ENCODE data around the gene BARHL2. TPM values are rescaled to one million over a fixed set of nuclear protein-coding genes. Genes with fewer than 3 reads are reported as not detected.

Gene BARHL2
- polyA plus RNA-seq, 2 donors, result not detected

DNA sequence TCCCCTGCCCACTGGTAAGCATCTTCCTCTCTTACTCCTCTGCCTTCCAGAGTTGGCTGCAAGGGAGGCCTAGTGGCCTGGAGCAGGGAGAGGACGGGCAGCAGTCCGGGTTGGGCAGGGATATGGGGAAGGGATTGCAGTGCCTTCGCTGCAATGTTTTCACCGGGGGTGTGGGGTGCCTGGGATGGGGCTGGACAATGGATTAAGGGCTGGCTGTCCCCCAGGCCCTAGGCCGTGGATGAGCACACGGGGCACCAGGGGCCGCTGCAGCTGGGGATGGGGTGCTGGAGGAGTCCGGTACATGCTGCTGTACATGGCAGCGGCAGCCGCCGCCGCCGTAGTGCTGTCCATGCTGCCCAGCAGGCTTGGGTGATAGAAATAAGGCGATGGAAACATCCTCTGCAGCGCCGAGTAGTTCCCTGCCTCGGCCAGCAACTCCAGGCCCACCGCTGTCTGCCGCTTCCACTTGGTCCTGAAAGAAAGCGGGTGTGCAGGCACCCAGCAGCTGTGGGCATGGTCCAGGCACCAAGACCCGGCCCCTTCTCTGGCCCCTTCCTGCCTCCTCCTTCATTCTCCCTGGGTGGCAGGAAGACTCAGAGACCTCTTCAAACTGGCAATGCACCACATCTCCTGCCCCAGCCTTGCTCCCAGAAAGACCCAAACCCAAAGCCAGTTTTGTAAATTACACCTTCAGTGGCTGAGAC is 4.8 kb downstream of the BARHL2 start:
- no peak overlapping the region for H3K4me3 ChIP-seq (ENCODE audit: low read depth in 1 of 2, low read length in 2 of 2)
- H3K27ac ChIP-seq (ENCODE audit: low read depth in 2 of 2, low read length in 1 of 2), result no peak overlapping the region
- H3K4me1 ChIP-seq (ENCODE audit: control insufficient read depth in 2 of 2, insufficient read depth in 2 of 2, low read length in 1 of 2), result no peaks in the 10 kb centered on the region
- WGBS, 2 donors, result 10% methylated on average over 19 to 21 of the region's 21 CpGs
- no peaks in the 10 kb centered on the region for H3K36me3 ChIP-seq (ENCODE audit: control insufficient read depth in 2 of 2, insufficient read depth in 2 of 2, low read length in 1 of 2)
- peaks cover 15 to 52% of the 10 kb centered on the region in 2 donors for H3K27me3 ChIP-seq (ENCODE audit: control insufficient read depth in 1 of 2, insufficient read depth in 2 of 2, low read length in 2 of 2)
- H3K9me3 ChIP-seq (ENCODE audit: control insufficient read depth in 2 of 2, insufficient read depth in 1 of 2, low read depth in 1 of 2, low read length in 1 of 2), result peaks cover 3 to 14% of the 10 kb centered on the region in 2 donors

DNA sequence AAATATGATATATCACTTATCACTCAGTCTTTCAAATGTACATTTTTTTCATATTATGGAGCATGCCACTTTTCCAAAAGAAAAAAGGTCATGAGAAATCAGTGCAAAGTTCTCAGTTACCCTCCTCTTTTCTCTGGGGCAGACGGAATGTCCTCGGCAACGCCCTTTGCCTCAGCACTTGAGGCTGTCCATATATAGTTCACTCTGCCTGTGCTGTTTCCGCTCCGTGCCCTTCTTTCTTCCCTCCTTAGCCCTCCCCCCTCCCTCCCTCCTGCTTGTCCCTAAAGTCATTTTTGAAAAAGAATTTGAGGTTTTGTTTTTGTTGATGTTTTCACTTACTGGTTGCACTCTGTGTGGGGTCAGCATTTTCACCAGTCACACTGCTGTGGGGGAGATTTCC is 5.4 kb downstream of the BARHL2 start:
- Histone ChIP-seq H3K27ac (ENCODE audit: low read depth in 2 of 2, low read length in 1 of 2) (no peak overlapping the region), H3K9me3 (ENCODE audit: control insufficient read depth in 2 of 2, insufficient read depth in 1 of 2, low read depth in 1 of 2, low read length in 1 of 2) (peaks cover 3 to 13% of the 10 kb centered on the region in 2 donors), H3K4me1 (ENCODE audit: control insufficient read depth in 2 of 2, insufficient read depth in 2 of 2, low read length in 1 of 2) (peaks cover 0 to 4% of the 10 kb centered on the region in 2 donors), H3K27me3 (ENCODE audit: control insufficient read depth in 1 of 2, insufficient read depth in 2 of 2, low read length in 2 of 2) (peaks cover 15 to 48% of the 10 kb centered on the region in 2 donors), H3K4me3 (ENCODE audit: low read depth in 1 of 2, low read length in 2 of 2) (no peak overlapping the region), H3K36me3 (ENCODE audit: control insufficient read depth in 2 of 2, insufficient read depth in 2 of 2, low read length in 1 of 2) (no peaks in the 10 kb centered on the region)
- 12 to 13% methylated on average over 5 of the region's 5 CpGs for WGBS, 2 donors

DNA sequence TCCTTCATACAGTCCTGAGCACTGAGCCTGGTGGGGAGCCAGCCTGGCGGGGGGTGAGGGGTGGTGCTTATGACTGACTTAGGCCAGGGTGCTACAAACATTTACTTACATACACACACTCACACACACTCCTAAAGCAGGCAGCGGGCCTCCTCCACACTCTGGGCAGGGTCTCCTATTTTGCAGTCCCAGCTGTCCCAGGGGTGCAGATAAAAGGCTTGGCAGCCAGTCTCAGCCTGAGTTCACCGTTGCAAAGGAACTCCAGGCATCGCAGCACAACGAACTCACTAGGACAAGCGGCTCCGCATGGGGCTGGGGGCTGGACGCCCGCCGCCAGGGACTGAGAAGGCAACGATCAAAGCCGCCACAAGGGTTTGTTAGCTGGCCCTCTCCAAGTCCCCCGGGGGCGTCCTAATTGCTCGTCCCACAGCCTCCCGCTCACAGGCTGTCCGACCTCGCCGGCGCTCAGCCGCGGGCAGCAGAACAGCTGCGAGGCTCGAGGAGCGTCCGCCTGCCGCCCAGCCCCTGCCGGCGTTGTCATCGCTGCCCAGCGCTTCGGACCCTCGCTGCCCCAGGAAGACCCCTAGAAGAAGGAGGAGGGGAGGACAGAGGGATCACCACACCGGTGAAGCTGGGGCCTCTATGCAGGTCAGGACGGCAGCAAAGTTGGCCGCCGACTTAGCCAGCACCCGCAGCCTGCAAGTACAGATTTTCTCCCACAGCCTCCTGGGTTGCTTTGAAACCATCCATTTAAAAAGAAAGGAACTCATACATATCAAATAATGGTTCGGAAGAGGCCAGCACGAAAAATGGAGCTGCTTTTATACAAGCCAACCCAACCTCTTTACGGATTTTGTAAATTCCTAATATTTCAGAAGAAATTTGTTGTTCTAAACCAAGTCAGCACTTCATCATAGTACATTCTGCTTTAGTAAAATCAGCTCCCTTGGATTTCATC is 6.2 kb downstream of the BARHL2 start:
- 4 to 5% methylated on average over 41 of the region's 41 CpGs for WGBS, 2 donors
- Histone ChIP-seq H3K4me3 (ENCODE audit: low read depth in 1 of 2, low read length in 2 of 2) (no peak overlapping the region), H3K36me3 (ENCODE audit: control insufficient read depth in 2 of 2, insufficient read depth in 2 of 2, low read length in 1 of 2) (no peaks in the 10 kb centered on the region)

DNA sequence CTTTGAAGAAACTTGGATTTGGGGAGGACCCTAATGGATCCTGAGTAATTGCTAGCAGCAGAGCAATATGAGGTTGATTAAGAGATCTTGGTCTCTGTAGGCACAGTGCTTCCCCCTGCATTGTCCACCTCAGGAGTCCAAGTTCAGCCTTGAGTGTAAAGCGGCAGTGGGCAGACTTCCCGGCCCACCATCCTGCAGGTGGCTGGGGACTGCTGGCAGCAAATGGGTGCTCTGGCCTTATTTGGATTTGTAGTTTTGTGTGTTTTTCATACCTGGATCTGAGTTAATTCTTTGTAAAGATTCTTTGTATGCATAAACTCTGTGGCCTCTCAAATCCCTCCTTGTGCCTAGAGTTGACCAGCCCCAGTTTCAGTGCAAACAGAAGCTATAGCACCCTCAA is 7.6 kb downstream of the BARHL2 start:
- Histone ChIP-seq H3K27me3 (ENCODE audit: control insufficient read depth in 1 of 2, insufficient read depth in 2 of 2, low read length in 2 of 2) (peaks cover 18 to 49% of the 10 kb centered on the region in 2 donors), H3K9me3 (ENCODE audit: control insufficient read depth in 2 of 2, insufficient read depth in 1 of 2, low read depth in 1 of 2, low read length in 1 of 2) (peaks cover 0 to 10% of the 10 kb centered on the region in 2 donors), H3K4me3 (ENCODE audit: low read depth in 1 of 2, low read length in 2 of 2) (no peak overlapping the region), H3K36me3 (ENCODE audit: control insufficient read depth in 2 of 2, insufficient read depth in 2 of 2, low read length in 1 of 2) (no peaks in the 10 kb centered on the region), H3K4me1 (ENCODE audit: control insufficient read depth in 2 of 2, insufficient read depth in 2 of 2, low read length in 1 of 2) (peaks cover 0 to 7% of the 10 kb centered on the region in 2 donors), H3K27ac (ENCODE audit: low read depth in 2 of 2, low read length in 1 of 2) (no peak overlapping the region)
- 36 to 40% methylated on average over 2 of the region's 2 CpGs for WGBS, 2 donors

More for the DNA sequence above, 6.2 kb downstream of the BARHL2 start:
- Histone ChIP-seq H3K4me1 (ENCODE audit: control insufficient read depth in 2 of 2, insufficient read depth in 2 of 2, low read length in 1 of 2) (peaks cover 0 to 7% of the 10 kb centered on the region in 2 donors), H3K27ac (ENCODE audit: low read depth in 2 of 2, low read length in 1 of 2) (no peak overlapping the region), H3K9me3 (ENCODE audit: control insufficient read depth in 2 of 2, insufficient read depth in 1 of 2, low read depth in 1 of 2, low read length in 1 of 2) (peaks cover 0 to 12% of the 10 kb centered on the region in 2 donors), H3K27me3 (ENCODE audit: control insufficient read depth in 1 of 2, insufficient read depth in 2 of 2, low read length in 2 of 2) (peaks cover 19 to 48% of the 10 kb centered on the region in 2 donors)

DNA sequence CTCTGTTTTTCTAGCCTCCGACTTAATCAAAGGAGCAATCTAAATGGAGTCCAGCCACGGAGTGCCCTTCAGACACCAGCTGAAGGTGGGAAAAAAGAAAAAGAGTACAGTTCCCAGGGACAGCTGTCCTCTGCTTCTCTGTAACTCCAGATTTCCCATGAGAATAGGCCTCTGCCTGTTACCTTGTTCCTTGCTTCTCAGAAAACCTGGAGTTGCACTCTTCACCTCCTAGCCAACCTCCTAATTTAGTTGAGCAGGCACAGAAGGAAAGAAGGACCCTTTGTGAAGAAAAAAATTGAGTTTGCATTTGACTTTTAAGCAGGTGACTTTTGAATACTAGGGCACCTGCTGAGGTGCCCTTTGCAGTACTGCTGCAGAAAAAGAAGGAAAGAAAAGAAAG is 8.3 kb downstream of the BARHL2 start:
- 11 to 12% methylated on average over 2 of the region's 2 CpGs for WGBS, 2 donors
- no peaks in the 10 kb centered on the region for H3K36me3 ChIP-seq (ENCODE audit: control insufficient read depth in 2 of 2, insufficient read depth in 2 of 2, low read length in 1 of 2)
- H3K27ac ChIP-seq (ENCODE audit: low read depth in 2 of 2, low read length in 1 of 2), result no peak overlapping the region
- no peak overlapping the region for H3K4me3 ChIP-seq (ENCODE audit: low read depth in 1 of 2, low read length in 2 of 2)
- H3K27me3 ChIP-seq (ENCODE audit: control insufficient read depth in 1 of 2, insufficient read depth in 2 of 2, low read length in 2 of 2), result peaks cover 18 to 46% of the 10 kb centered on the region in 2 donors
- H3K4me1 ChIP-seq (ENCODE audit: control insufficient read depth in 2 of 2, insufficient read depth in 2 of 2, low read length in 1 of 2), result peaks cover 0 to 7% of the 10 kb centered on the region in 2 donors
- peaks cover 0 to 6% of the 10 kb centered on the region in 2 donors for H3K9me3 ChIP-seq (ENCODE audit: control insufficient read depth in 2 of 2, insufficient read depth in 1 of 2, low read depth in 1 of 2, low read length in 1 of 2)

DNA sequence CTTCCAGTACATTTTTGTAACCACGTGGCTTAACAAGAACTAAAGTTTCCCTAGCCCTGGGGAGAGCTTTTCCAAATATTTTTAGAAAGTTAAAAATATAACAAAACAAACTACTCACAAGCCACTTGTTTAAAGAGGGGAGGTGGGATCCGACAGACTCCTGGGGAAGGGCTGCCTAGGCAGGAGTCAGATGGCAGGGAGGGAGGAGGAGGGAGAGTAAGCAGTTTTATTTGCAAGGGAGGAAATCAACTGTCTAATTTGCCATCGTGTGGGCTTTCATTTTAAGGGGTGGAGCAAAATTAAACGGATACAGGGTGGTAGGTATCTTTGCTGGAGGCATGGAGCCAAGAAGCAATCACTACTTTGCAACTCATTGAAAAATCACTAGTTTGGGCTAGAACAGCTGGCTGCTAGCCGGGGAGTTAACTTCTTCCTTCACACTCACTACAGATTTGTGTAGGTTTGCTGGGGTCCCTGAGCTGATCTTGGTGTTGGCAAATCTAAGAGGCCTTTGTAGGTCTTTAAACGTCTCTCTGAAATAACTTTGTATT is 8.8 kb downstream of the BARHL2 start:
- 6% methylated on average over 6 of the region's 6 CpGs for WGBS, 2 donors
- Histone ChIP-seq H3K27me3 (ENCODE audit: control insufficient read depth in 1 of 2, insufficient read depth in 2 of 2, low read length in 2 of 2) (peaks cover 18 to 45% of the 10 kb centered on the region in 2 donors), H3K36me3 (ENCODE audit: control insufficient read depth in 2 of 2, insufficient read depth in 2 of 2, low read length in 1 of 2) (no peaks in the 10 kb centered on the region), H3K27ac (ENCODE audit: low read depth in 2 of 2, low read length in 1 of 2) (no peak overlapping the region), H3K9me3 (ENCODE audit: control insufficient read depth in 2 of 2, insufficient read depth in 1 of 2, low read depth in 1 of 2, low read length in 1 of 2) (peaks cover 0 to 6% of the 10 kb centered on the region in 2 donors), H3K4me1 (ENCODE audit: control insufficient read depth in 2 of 2, insufficient read depth in 2 of 2, low read length in 1 of 2) (peaks cover 0 to 7% of the 10 kb centered on the region in 2 donors), H3K4me3 (ENCODE audit: low read depth in 1 of 2, low read length in 2 of 2) (no peak overlapping the region)

DNA sequence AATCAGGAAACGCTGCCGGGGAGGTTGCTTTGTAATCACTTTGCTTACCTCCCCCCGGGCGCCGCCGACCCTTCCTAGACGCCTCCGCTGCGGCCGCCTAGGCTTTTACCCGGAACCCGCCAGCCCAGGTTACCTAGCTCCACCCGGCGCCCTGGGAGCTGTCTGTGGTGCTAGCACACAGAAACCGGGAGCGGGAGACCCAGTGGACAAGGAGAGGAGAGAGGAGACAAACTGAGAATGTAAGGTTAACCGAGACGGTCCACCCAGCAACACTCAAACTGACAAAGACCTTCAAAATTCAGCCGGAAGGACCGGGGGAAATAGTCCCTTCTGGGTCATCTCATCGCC is 9.8 kb downstream of the BARHL2 start:
- peaks cover 0 to 7% of the 10 kb centered on the region in 2 donors for H3K4me1 ChIP-seq (ENCODE audit: control insufficient read depth in 2 of 2, insufficient read depth in 2 of 2, low read length in 1 of 2)
- peaks cover 12 to 42% of the 10 kb centered on the region in 2 donors for H3K27me3 ChIP-seq (ENCODE audit: control insufficient read depth in 1 of 2, insufficient read depth in 2 of 2, low read length in 2 of 2)
- H3K36me3 ChIP-seq (ENCODE audit: control insufficient read depth in 2 of 2, insufficient read depth in 2 of 2, low read length in 1 of 2), result no peaks in the 10 kb centered on the region
- H3K9me3 ChIP-seq (ENCODE audit: control insufficient read depth in 2 of 2, insufficient read depth in 1 of 2, low read depth in 1 of 2, low read length in 1 of 2), result peaks cover 0 to 6% of the 10 kb centered on the region in 2 donors
- peak overlapping the region in 1 of 2 donors; percentile 14 for H3K4me3 ChIP-seq (ENCODE audit: low read depth in 1 of 2, low read length in 2 of 2)
- H3K27ac ChIP-seq (ENCODE audit: low read depth in 2 of 2, low read length in 1 of 2), result no peak overlapping the region
- WGBS, 2 donors, result 0 to 1% methylated on average over 21 of the region's 21 CpGs

DNA sequence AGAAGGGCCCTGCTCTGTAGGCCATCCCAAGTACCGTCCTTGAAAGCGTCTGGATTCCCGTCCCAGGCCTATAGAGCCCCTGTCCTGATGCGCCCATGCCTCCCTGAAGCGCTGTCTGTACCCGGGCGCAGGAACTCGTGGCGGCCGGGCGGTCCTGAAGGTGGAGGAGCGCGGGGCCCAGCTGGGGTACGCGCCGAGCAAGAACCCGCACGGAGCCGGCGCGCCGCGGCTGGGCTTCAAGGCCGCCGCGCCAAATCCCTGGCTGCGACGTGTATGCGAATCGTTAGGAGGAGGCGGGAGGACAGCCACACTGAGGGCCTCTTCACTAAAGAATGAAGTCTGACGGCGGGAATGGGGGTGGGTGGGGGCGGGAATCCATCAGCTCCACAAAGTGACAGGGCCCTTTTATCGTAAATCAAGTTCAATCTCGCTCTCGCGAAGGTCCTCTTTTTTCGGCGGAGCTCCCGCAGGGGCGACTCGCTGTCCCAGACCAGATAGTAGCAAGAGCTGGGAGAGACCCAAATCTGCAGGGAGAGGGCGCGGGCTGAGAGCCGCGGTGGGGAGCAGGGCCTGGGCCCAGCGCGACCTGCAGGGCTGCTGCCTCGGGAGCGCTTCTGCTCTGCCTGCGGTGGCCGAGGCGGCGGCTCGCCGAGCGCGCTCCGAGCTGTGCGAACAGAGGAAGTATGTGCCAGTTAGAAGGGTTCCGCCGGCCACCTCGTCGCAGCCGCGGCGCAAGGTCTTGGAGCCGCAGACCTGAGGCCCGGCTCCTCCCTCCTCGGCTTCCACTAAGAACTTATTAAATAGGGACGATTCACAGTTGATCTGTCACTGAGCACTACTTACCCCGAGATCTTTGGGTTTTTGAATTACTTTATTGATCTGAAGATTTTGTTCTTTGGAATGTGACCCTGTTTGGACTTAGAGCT is 10.4 kb downstream of the BARHL2 start:
- Histone ChIP-seq H3K9me3 (ENCODE audit: control insufficient read depth in 2 of 2, insufficient read depth in 1 of 2, low read depth in 1 of 2, low read length in 1 of 2) (peaks cover 0 to 6% of the 10 kb centered on the region in 2 donors), H3K36me3 (ENCODE audit: control insufficient read depth in 2 of 2, insufficient read depth in 2 of 2, low read length in 1 of 2) (no peaks in the 10 kb centered on the region), H3K4me1 (ENCODE audit: control insufficient read depth in 2 of 2, insufficient read depth in 2 of 2, low read length in 1 of 2) (peaks cover 0 to 7% of the 10 kb centered on the region in 2 donors), H3K4me3 (ENCODE audit: low read depth in 1 of 2, low read length in 2 of 2) (peak overlapping the region in 1 of 2 donors; percentile 14), H3K27me3 (ENCODE audit: control insufficient read depth in 1 of 2, insufficient read depth in 2 of 2, low read length in 2 of 2) (peaks cover 12 to 38% of the 10 kb centered on the region in 2 donors), H3K27ac (ENCODE audit: low read depth in 2 of 2, low read length in 1 of 2) (no peak overlapping the region)
- WGBS, 2 donors, result 4 to 5% methylated on average over 71 to 73 of the region's 73 CpGs
